KOPT-K1 (cell line): Measurements from ENCODE around the gene C6orf47.

Experiments
- H3K27ac ChIP-seq: fragments of 200-600 bp; sonication (generic); 2 replicates; pipeline ENCODE4 v1.5.1; 2016; ENCODE audit warnings: antibody characterized with exemption, mild to moderate bottlenecking, low read depth, low read length; ENCODE audit not compliant: poor library complexity, severe bottlenecking
- H3K36me3 ChIP-seq: fragments of 200-600 bp; sonication (generic); 2 replicates; pipeline ENCODE4 v1.5.1; 2017; ENCODE audit warnings: antibody characterized with exemption, mild to moderate bottlenecking, low read length, moderate library complexity; ENCODE audit not compliant: insufficient read depth
- H3K9me3 ChIP-seq: fragments of 200-600 bp; sonication (generic); 2 replicates; pipeline ENCODE4 v1.5.1; 2017; ENCODE audit warnings: antibody characterized with exemption, low read length, mild to moderate bottlenecking; ENCODE audit not compliant: insufficient read depth, poor library complexity, severe bottlenecking

Gene C6orf47

DNA sequence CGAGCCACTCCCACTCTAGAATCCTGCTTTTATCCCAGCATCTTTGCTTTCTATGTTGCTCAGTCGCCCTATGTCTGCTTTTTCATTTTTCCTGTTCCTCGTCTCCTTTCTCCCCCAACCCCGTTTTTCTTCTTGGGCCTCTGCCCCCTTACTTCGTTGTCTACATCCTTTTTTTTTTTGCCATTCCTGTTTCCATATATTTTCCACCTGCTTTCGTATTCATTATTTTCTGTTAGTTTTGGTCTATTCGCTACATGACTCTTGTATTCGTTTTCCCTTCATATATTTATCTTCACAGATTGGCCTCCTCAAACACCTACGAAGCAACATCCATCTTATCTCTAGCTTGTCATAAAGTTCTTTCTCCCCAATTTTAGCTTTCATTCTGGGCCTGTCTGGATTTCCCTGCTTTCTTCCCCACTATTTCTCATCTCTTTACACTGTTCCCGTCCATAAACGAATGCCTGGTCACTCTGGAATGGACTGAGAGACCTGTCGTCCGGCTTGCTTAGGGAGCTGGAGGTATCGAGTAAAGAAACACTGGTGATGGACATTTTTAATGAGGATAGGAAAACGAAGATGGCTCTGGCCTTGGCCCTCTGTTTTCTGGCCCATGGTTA lies 39.1 kb downstream of the C6orf47 start:
- Histone ChIP-seq H3K27ac (peak overlapping the region; percentile 99), H3K9me3 (no peaks in the 10 kb centered on the region), H3K36me3 (peaks cover 57% of the 10 kb centered on the region)

DNA sequence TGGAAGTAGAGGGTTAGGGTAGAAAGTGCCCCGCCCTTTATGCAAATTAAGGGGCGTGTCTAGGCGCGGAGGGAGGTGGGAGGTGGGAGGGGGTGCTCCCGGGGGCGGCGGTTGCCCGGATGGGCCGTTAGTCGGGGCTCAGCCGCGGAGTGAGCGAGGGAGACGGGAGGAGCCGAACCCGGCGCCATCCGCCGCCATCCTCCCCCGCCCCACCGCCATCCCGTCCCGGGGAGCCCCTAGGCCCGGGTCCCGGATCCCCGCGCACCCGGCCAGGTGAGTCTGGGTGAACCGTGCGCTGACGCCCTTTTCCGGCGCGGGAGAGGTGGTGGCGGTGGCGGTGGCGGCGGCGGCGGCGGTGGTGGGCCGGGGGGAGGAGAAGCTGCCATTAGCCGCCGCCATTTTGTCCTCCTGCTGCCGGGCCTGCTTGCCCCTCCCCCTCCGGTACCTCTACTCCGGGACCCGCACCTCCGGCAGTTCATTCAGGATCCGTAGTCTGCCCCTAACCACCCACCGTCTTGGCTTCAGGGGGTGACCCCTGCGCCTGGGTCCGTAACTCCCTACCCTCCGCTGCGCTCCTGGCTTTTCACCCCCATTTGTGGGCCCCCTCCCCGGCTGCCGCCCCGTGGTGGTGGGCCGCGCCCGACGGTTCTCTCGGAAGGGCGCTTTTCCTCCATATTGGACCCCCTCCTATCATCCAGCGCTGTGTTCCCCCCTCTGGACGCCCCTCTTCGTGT lies 39.8 kb downstream of the C6orf47 start, which contains the start of gene PRRC2A:
Gene PRRC2A, plus strand, starts transcription at position 130 of the 734 bp plus-strand sequence. CDS start 2,075 bp downstream, outside the sequence.
- peak within 1 kb of the TSS; percentile 99 for H3K27ac ChIP-seq
- peaks cover 50% of the 10 kb centered on the region for H3K36me3 ChIP-seq
- no peaks in the 10 kb centered on the region for H3K9me3 ChIP-seq

- H3K36me3 ChIP-seq, result peaks cover 43% of the 10 kb centered on the region
- peak overlapping the region; percentile 99 for H3K27ac ChIP-seq
- H3K9me3 ChIP-seq, result no peaks in the 10 kb centered on the region
These were observed 40.6 kb downstream of the C6orf47 start for GRCh38 chr6:31619805-31620585.

DNA sequence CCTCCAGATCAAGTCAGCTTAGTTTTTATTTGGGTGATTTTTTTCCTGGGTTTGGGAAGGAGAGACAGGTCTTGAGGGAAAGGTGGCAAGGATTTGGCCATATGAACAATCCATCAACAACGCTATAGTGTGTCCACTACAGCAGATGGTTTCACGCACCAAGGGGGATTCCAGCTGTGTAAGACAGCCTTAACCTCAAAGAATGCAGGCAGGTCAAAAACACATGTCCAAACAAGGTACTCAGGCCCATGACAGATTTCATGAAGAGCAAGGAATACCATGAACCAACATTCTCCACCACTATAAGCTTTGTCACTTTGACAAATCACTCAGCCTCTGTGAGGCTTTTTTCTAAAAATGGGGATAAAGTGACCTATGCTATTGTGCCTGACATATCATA lies 43.6 kb downstream of the C6orf47 start:
- Histone ChIP-seq H3K27ac (peak overlapping the region; percentile 97), H3K36me3 (peaks cover 13% of the 10 kb centered on the region), H3K9me3 (no peaks in the 10 kb centered on the region)

DNA sequence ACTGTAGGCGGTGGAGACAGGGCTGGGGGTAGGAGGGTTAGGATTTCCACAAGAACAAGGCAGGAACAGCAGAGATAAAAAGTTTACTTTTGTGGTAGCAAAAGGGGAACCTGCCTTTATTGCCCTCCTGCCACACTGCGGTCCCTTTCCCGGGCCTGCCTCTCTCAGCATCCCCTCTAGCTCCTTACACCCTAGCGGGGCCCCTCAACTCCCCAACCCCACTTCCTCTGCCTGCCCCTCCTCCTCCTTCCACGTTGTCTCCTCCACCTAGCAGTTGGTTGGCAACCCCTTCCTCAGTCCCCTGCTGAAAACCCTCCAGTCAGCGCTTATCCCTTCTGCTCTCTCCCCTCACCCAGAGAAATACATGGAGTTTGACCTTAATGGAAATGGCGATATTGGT lies 44.8 kb downstream of the C6orf47 start:
- H3K27ac ChIP-seq, result peak overlapping the region; percentile 97
- peaks cover 8% of the 10 kb centered on the region; the same call in 1 of the 2 replicates for H3K36me3 ChIP-seq
- no peaks in the 10 kb centered on the region for H3K9me3 ChIP-seq

GRCh38 chr6:31614684-31615578 lies 45.6 kb downstream of the C6orf47 start, which contains the start of gene AIF1:
TSS of gene AIF1 (plus strand) at chr6:31615234. CDS start at chr6:31615330, 96 bp downstream.
- Histone ChIP-seq H3K27ac (peak within 1 kb of the TSS; percentile 97), H3K9me3 (no peaks in the 10 kb centered on the region), H3K36me3 (peaks cover 8% of the 10 kb centered on the region; the same call in 1 of the 2 replicates)

DNA sequence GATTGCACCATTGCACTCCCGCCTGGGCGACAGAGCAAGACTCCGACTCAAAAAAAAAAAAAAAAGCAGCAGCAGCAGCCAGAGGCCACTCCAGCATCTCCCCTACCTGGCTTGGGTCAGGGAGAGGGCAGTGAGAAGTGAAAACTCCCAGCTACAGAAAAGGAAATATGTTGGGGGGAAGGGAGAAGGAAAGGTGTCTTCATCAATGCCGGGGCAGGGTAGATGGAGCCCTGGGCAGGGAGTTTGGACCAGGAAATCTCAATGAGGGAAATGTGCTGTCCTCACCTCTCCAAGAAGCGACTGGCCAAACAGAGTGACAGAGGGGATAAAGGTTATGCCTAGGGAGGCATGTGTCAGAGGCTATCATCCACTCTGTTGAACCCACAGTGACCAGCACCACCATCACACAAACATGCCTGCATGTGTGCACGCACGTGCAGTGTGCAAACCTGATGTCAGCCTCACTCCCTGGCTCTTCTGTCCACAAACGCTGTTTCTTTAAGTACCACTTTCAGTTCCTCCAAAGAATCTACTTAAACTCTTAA lies 46.4 kb downstream of the C6orf47 start:
- Histone ChIP-seq H3K36me3 (peaks cover 8% of the 10 kb centered on the region; the same call in 1 of the 2 replicates), H3K27ac (peak overlapping the region; percentile 97)

GRCh38 chr6:31610968-31611367 lies 49.6 kb downstream of the C6orf47 start:
- H3K27ac ChIP-seq, result no peak overlapping the region
- H3K36me3 ChIP-seq, result no peaks in the 10 kb centered on the region

More for the DNA sequence above, 46.4 kb downstream of the C6orf47 start:
- no peaks in the 10 kb centered on the region for H3K9me3 ChIP-seq

DNA sequence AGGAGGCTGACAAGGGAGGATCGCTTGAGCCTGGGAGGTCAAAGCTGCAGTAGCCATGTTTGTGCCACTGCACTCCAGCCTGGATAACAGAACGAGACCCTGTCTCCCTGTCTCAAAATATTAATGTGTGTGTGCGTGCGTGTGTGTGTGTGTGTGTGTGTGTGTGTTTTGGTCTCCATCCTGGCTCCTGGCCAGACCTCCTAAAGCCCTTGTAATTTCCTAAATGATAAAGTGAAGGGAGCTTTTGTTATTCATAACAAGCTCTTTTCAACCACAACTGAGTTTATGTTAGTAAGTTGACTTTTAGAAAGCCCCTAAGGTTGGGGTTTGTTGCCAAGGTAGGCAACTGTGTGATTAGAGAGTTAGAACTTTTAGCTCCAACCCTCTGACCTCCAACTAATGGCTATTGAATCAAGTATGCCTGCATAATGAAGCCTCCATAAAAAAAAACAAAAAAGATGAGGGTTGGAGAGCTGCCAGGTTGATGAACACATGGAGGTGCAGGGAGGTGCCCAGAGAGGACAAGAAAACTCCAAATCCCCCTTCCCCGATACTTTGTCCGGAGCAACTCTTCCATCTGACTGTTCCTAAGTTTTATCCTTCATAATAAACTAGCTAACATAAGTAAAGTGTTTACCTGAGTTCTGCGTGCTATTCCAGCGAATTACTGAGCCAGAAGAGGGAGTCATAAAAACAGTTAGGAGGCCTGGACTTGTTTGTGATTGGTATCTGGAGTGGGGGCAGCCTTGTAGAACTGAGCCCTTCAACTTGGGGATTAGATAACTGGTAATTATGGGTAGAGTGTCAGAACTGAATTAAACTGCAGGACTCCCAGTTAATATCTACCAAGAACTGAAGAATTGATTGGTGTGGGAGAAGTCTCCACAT lies 50.8 kb downstream of the C6orf47 start:
- H3K27ac ChIP-seq, result no peak overlapping the region
- H3K36me3 ChIP-seq, result no peaks in the 10 kb centered on the region
- H3K9me3 ChIP-seq, result no peaks in the 10 kb centered on the region

More at GRCh38 chr6:31610968-31611367, 49.6 kb downstream of the C6orf47 start:
- no peaks in the 10 kb centered on the region for H3K9me3 ChIP-seq
